IMR-90 (cell line): Measurements from ENCODE around the gene TAAR5. TPM values are rescaled to one million over a fixed set of nuclear protein-coding genes. Genes with fewer than 3 reads are reported as not detected.

Experiments
- ATAC-seq: fragments of 200-7000 bp; cut with Tn5 transposase; 2 replicates; pipeline ENCODE4 v1.9.1; 2020; ENCODE audit warnings: low read depth, mild to moderate bottlenecking, moderate library complexity
- BruUV-seq: library from RNA; stranded (reverse); fragments of 400-500 nt; replicated peaks from 2 replicates; lab custom pipeline; 2021; lab: Mats Ljungman, UMichigan
- CTCF ChIA-PET: fragments of 300-600 bp; formaldehyde crosslinking; extraction: SDS; loops from one replicate; lab custom pipeline; 2021; ENCODE audit warnings: antibody characterized with exemption; lab: Yijun Ruan, JAX
- POLR2A ChIA-PET: fragments of 300-600 bp; sonication (Branson Sonifier 250); formaldehyde crosslinking; loops from one replicate; lab custom pipeline; 2022; ENCODE audit warnings: antibody characterized with exemption; ENCODE audit not compliant: unreplicated experiment; lab: Charles Lee
- DNase-seq: peaks from one replicate; pipeline ENCODE4 v3.0.0; 2013
- H2AFZ ChIP-seq: replicated peaks from 2 replicates; pipeline ENCODE3; 2013; ENCODE audit warnings: low read length, mild to moderate bottlenecking; ENCODE audit not compliant: poor library complexity
- H2AK5ac ChIP-seq: 2 replicates; pipeline ENCODE4 v1.6.1; 2013; ENCODE audit warnings: low read depth, low read length, inconsistent platforms
- H2AK9ac ChIP-seq: replicated peaks from 2 replicates; pipeline ENCODE3; 2013; ENCODE audit warnings: mild to moderate bottlenecking, low read depth, low read length, moderate library complexity; ENCODE audit not compliant: poor library complexity
- H2BK120ac ChIP-seq: 2 replicates; pipeline ENCODE4 v1.6.1; 2013; ENCODE audit warnings: low read depth, low read length, inconsistent platforms
- H2BK15ac ChIP-seq: 3 replicates; pipeline ENCODE4 v1.6.1; 2013; ENCODE audit warnings: low read depth, low read length, inconsistent platforms
- H2BK20ac ChIP-seq: 2 replicates; pipeline ENCODE4 v1.6.1; 2013; ENCODE audit warnings: low read depth, mild to moderate bottlenecking, inconsistent platforms, low read length, moderate library complexity
- H2BK5ac ChIP-seq: 2 replicates; pipeline ENCODE4 v1.6.1; 2013; ENCODE audit warnings: mild to moderate bottlenecking, low read depth, low read length, inconsistent platforms; ENCODE audit not compliant: poor library complexity, severe bottlenecking
- H3K14ac ChIP-seq: replicated peaks from 2 replicates; pipeline ENCODE4 v1.6.1; 2013; ENCODE audit warnings: low read depth, low read length, inconsistent platforms
- H3K18ac ChIP-seq: 2 replicates; pipeline ENCODE4 v1.6.1; 2013; ENCODE audit warnings: low read depth, low read length, control low read depth
- H3K23ac ChIP-seq: 2 replicates; pipeline ENCODE4 v1.6.1; 2013; ENCODE audit warnings: low read depth, low read length, inconsistent platforms
- H3K27ac ChIP-seq: 2 replicates; pipeline ENCODE4 v1.5.1; 2013; ENCODE audit warnings: mild to moderate bottlenecking, control low read depth, low read length; ENCODE audit not compliant: insufficient read depth
- H3K27me3 ChIP-seq: 2 replicates; pipeline ENCODE4 v1.6.1; 2013; ENCODE audit warnings: low read length; ENCODE audit not compliant: control insufficient read depth, insufficient read depth
- H3K36me3 ChIP-seq: 2 replicates; pipeline ENCODE4 v1.6.1; 2013; ENCODE audit warnings: low read length, mixed read lengths; ENCODE audit not compliant: control insufficient read depth, insufficient read depth
- H3K4ac ChIP-seq: 2 replicates; pipeline ENCODE4 v1.6.1; 2013; ENCODE audit warnings: low read depth, low read length, inconsistent platforms
- H3K4me1 ChIP-seq: 2 replicates; pipeline ENCODE4 v1.6.1; 2013; ENCODE audit warnings: low read length, mixed read lengths; ENCODE audit not compliant: control insufficient read depth, insufficient read depth
- H3K4me2 ChIP-seq: 2 replicates; pipeline ENCODE4 v1.6.1; 2013; ENCODE audit warnings: low read depth, mild to moderate bottlenecking, control low read depth, low read length, moderate library complexity
- H3K4me3 ChIP-seq: 2 replicates; pipeline ENCODE4 v1.5.1; 2013; ENCODE audit warnings: low read depth, mild to moderate bottlenecking, control low read depth, low read length, moderate library complexity; ENCODE audit not compliant: insufficient read depth
- H3K56ac ChIP-seq: 2 replicates; pipeline ENCODE4 v1.6.1; 2013; ENCODE audit warnings: low read length, inconsistent platforms; ENCODE audit not compliant: insufficient read depth; ENCODE audit errors: extremely low read depth
- H3K79me1 ChIP-seq, 2 experiments: 2 replicates each; pipeline ENCODE4 v1.6.1; 2013; ENCODE audit warnings: low read length in 2 of 2, inconsistent platforms in 1 of 2, low read depth in 1 of 2
- H3K9ac ChIP-seq: 2 replicates; pipeline ENCODE4 v1.6.1; 2013; ENCODE audit warnings: low read depth, low read length, control low read depth
- H3K9me1 ChIP-seq: 2 replicates; pipeline ENCODE4 v1.6.1; 2013; ENCODE audit warnings: low read length, inconsistent platforms; ENCODE audit not compliant: insufficient read depth
- H3K9me3 ChIP-seq: 2 replicates; pipeline ENCODE4 v1.6.1; 2013; ENCODE audit warnings: low read length; ENCODE audit not compliant: control insufficient read depth, insufficient read depth
- H4K20me1 ChIP-seq: 2 replicates; pipeline ENCODE4 v1.6.1; 2013; ENCODE audit warnings: low read length, inconsistent platforms; ENCODE audit not compliant: insufficient read depth
- H4K5ac ChIP-seq: 2 replicates; pipeline ENCODE4 v1.6.1; 2013; ENCODE audit warnings: mild to moderate bottlenecking, low read depth, low read length, control low read depth
- H4K8ac ChIP-seq, 2 experiments: 2 replicates each; pipeline ENCODE4 v1.6.1; 2013; ENCODE audit warnings: low read depth in 2 of 2, low read length in 2 of 2, control low read depth in 1 of 2, inconsistent platforms in 1 of 2
- H4K91ac ChIP-seq: 2 replicates; pipeline ENCODE4 v1.6.1; 2013; ENCODE audit warnings: low read depth, low read length, inconsistent platforms; ENCODE audit not compliant: insufficient read depth
- CHD1 ChIP-seq: IDR thresholded peaks from 2 replicates; pipeline ENCODE4 v1.6.1; 2012; ENCODE audit warnings: low read depth, low read length, improper control_type of control experiment
- ELK1 ChIP-seq: fragments of 150-350 bp; IDR thresholded peaks from 2 replicates; pipeline ENCODE4 v1.6.1; 2016; ENCODE audit warnings: low read depth, mild to moderate bottlenecking, low read length, moderate library complexity, borderline replicate concordance
- MAZ ChIP-seq: IDR thresholded peaks from 2 replicates; pipeline ENCODE4 v1.6.1; 2012; ENCODE audit warnings: low read depth, mild to moderate bottlenecking, low read length, improper control_type of control experiment, moderate library complexity, borderline replicate concordance
- MXI1 ChIP-seq: IDR thresholded peaks from 2 replicates; pipeline ENCODE4 v1.6.1; 2012; ENCODE audit warnings: low read depth, mild to moderate bottlenecking, low read length, moderate library complexity, borderline replicate concordance
- POLR2A ChIP-seq: IDR thresholded peaks from 2 replicates; pipeline ENCODE4 v1.6.1; 2012; ENCODE audit warnings: mild to moderate bottlenecking, low read depth, low read length
- RCOR1 ChIP-seq: IDR thresholded peaks from 2 replicates; pipeline ENCODE4 v1.6.1; 2012; ENCODE audit warnings: mild to moderate bottlenecking, low read length, improper control_type of control experiment; ENCODE audit not compliant: insufficient replicate concordance
- WGBS, 2 experiments: methylation state at CpG; one replicate each; pipeline versions ENCODE4 v1.1.5 to v1.1.7; 2013; ENCODE audit warnings: missing lambda C conversion rate in 2 of 2; ENCODE audit not compliant: insufficient read length in 1 of 2; ENCODE audit errors: extremely low coverage in 2 of 2; 5-methylcytosine and 5-hydroxymethylcytosine counted together
- dilution Hi-C: fragments of 300-500 bp; cut with HindIII; formaldehyde crosslinking; loops from one replicate; pipeline ENCODE4 v1.14.3; 2018; ENCODE audit warnings: low sequenced_read_pairs; ENCODE audit not compliant: unreplicated experiment
- in situ Hi-C: fragments of 300-500 bp; cut with MboI; formaldehyde crosslinking; loops from 3 replicates; pipeline ENCODE4 v1.14.3; 2019; ENCODE audit warnings: low sequenced_read_pairs, inconsistent platforms, mixed read lengths
- intact Hi-C: fragments of 100-400 bp; cut with micrococcal nuclease; formaldehyde crosslinking; loops from 2 replicates; pipeline ENCODE4 v1.10.0; 2022
- polyA plus RNA-seq, 3 experiments: library from polyadenylated mRNA; depleted of rRNA; stranded (reverse); fragments of >200 nt; gene quantifications; 2 replicates each; pipeline ENCODE4 v1.2.3, GENCODE V29; 2012; ENCODE audit warnings: low replicate concordance in 1 of 3
- total RNA-seq: library from RNA; depleted of rRNA; stranded (reverse); fragments of >200 nt; gene quantifications from 2 replicates; pipeline ENCODE4 v1.2.3, GENCODE V29; 2012
- TF ChIP-seq, protein P1 (sequence below): fragments of 150-350 bp; IDR thresholded peaks from 2 replicates; pipeline ENCODE4 v1.6.1; 2017; ENCODE audit warnings: mild to moderate bottlenecking, antibody characterized with exemption, low read length, low read depth
- TF ChIP-seq, protein P2 (sequence below): conservative IDR thresholded peaks from 2 replicates; pipeline ENCODE4 v1.5.1; 2012; ENCODE audit warnings: mild to moderate bottlenecking, low read depth, low read length, improper control_type of control experiment

TAAR5 gene
- total and polyA plus RNA-seq, 2 of the 4 experiments (the other 2 are of a cell fraction), result not detected

DNA sequence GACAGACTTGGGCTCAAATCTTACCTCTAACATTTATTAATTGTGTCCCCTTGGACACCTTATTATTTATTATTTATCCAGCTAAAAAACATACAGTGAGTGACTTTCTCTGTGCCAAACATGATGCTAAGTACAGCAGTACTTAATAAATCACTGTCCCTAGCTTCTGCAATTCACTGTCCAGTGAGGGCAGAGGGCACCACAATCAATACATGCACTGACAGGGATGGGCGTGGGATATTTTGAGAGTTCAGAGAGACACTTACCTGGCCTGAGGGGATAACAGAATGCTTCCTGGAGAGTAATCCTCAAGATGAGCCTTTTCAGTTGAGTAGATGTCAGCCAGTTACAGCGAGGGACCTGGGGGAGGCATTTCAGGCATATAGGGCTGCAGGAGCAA lies 43.8 kb upstream of the TAAR5 start:
- H4K8ac ChIP-seq, result no peak overlapping the region
- ChIA-PET POLR2A (no interaction called here), CTCF (no interaction called here)
- TF ChIP-seq, protein P1, sequence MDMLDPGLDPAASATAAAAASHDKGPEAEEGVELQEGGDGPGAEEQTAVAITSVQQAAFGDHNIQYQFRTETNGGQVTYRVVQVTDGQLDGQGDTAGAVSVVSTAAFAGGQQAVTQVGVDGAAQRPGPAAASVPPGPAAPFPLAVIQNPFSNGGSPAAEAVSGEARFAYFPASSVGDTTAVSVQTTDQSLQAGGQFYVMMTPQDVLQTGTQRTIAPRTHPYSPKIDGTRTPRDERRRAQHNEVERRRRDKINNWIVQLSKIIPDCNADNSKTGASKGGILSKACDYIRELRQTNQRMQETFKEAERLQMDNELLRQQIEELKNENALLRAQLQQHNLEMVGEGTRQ, result no peak
- TF ChIP-seq ELK1 (no peak), RCOR1 (no peak), MAZ (no peak), MXI1 (no peak), CHD1 (no peak), POLR2A (no peak)
- TF ChIP-seq, protein P2, sequence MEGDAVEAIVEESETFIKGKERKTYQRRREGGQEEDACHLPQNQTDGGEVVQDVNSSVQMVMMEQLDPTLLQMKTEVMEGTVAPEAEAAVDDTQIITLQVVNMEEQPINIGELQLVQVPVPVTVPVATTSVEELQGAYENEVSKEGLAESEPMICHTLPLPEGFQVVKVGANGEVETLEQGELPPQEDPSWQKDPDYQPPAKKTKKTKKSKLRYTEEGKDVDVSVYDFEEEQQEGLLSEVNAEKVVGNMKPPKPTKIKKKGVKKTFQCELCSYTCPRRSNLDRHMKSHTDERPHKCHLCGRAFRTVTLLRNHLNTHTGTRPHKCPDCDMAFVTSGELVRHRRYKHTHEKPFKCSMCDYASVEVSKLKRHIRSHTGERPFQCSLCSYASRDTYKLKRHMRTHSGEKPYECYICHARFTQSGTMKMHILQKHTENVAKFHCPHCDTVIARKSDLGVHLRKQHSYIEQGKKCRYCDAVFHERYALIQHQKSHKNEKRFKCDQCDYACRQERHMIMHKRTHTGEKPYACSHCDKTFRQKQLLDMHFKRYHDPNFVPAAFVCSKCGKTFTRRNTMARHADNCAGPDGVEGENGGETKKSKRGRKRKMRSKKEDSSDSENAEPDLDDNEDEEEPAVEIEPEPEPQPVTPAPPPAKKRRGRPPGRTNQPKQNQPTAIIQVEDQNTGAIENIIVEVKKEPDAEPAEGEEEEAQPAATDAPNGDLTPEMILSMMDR, result no peak
- ATAC-seq (no peak), DNase-seq (no peak)
- H2BK120ac ChIP-seq, result no peak overlapping the region
- BruUV-seq, result no TSS peak
- H3K4me3 ChIP-seq, result no peak overlapping the region
- WGBS, 2 experiments, result 44% methylated on average over 1 of the region's 2 CpGs; no CpG with 5 or more reads in 1 of the 2 experiments
- no peaks in the 10 kb centered on the region for H3K4me1 ChIP-seq
- no peak overlapping the region for H3K18ac ChIP-seq
- no peak overlapping the region for H4K5ac ChIP-seq
- H2BK5ac ChIP-seq, result no peak overlapping the region
- H2BK20ac ChIP-seq, result no peak overlapping the region
- H3K23ac ChIP-seq, result no peak overlapping the region
- no peak overlapping the region for H4K91ac ChIP-seq
- no peak overlapping the region for H3K14ac ChIP-seq
- no peaks in the 10 kb centered on the region for H3K9me1 ChIP-seq
- intact Hi-C loops, result no loop called here
- H3K79me1 ChIP-seq, result no peaks in the 10 kb centered on the region
- H3K4me2 ChIP-seq, result no peak overlapping the region
- H4K20me1 ChIP-seq, result no peaks in the 10 kb centered on the region
- H3K27ac ChIP-seq, result no peak overlapping the region
- peak overlapping the region; percentile 44 for H2AFZ ChIP-seq
- no peaks in the 10 kb centered on the region for H3K9me3 ChIP-seq
- dilution Hi-C loops, result no loop called here
- H2AK9ac ChIP-seq, result no peak overlapping the region
- H3K4ac ChIP-seq, result no peak overlapping the region
- in situ Hi-C loops, result no loop called here
- no peak overlapping the region for H3K56ac ChIP-seq
- peaks cover 28% of the 10 kb centered on the region for H3K27me3 ChIP-seq
- no peaks in the 10 kb centered on the region for H3K36me3 ChIP-seq
- no peak overlapping the region for H2AK5ac ChIP-seq
- H3K9ac ChIP-seq, result no peak overlapping the region
- no peak overlapping the region for H2BK15ac ChIP-seq
